T-helper 2 cell (primary cell): Measurements from ENCODE around the gene VSTM4.

ENCODE experiments used
- DNase-seq, 5 experiments: peaks; one replicate each; pipeline versions ENCODE4 v3.0.0 to v3.0.0-alpha.2; 2012 to 2022

Gene VSTM4

DNA sequence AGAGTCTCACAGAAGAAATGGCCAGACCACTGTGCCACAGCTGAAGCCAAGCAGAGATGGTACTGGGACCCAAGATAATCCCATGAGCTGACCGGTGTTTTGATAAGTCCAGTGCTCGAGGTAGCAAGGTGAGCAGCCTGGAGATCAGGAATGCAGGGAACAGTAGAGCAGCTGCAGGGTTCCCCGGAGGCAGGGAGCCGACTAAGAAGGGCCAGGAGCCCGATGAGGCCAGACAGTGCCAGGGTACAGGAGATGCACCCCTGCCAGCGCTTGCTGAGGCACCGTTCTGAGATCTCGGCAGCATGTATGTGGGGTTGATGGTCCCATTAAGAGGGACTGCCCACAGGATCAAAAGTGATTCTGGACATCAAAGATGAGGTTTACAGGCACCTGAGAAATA lies 47.1 kb downstream of the VSTM4 start:
- no peak for DNase-seq

DNA sequence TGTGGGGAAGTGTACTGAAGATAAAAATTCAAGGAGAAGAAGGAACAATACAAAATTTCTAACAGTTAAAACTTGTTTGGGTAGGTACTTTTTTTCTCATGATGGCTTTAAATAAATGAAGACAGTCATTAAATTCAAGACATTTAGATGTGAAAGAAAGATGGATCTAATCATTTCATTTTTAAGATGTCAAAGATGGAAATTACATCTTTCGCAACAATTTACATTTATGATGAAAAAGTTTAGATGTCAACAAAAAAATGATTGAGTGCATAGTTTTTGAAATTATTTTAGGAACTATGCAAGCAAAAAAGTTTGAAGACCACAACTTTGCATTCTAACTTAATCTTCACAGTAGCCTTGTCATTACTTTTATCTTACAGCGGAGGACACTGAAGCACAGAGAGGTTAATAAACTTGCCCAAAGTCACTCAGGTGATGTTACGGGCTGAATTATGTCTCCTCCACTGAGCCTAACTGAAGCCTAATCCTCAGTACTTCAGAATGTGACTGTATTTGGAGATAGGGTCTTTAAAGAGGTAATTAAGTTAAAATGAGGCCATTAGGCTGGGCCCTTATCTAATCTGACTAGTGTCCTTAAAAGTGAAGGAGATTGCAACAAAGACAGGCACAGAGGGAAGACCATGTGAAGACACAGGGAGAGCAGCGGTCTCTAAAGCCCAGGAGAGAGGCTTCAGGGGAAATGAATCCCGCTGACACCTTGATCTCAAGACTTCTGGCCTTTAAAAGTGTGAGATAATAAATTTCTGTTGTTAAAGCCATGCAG lies 48.2 kb downstream of the VSTM4 start:
- DNase-seq, result no peak

DNA sequence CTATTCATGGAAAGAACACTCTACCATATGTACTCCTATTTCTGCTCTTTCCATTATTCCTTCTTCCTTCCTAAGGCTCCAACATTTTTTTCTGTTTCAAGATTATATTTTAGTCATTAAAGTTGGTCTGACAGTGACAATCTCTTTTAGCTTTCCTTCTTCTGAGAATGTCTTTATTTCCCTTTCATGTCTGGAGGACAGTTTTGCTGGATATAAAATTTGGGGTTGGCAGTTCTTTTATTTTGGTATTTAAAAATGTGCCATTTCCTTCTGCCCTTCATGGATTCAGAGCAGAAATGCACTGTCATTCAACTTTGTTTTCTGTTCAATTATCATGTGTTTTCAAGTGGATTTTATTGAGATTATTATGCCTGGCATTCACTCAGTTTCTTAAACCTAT lies 53.1 kb downstream of the VSTM4 start:
- no peak for DNase-seq

DNA sequence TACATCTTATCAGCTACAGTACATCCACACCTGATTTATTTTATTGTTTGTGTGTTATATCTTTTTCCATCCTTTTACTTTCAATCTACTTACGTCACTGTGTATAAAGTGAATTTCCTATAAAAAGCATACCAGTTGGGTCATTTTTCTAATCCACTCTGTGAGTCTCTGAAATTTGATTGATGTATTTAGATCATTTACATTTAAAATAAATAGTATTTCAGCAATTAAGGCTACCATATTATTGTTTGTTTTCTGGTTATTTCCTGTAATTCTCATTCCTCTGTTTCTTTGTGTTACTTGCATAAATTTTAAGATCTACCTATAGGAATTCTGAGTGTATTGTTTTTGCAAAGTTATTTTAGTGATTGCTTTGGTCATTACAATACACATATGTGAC lies 53.7 kb downstream of the VSTM4 start:
- DNase-seq, result no peak

DNA sequence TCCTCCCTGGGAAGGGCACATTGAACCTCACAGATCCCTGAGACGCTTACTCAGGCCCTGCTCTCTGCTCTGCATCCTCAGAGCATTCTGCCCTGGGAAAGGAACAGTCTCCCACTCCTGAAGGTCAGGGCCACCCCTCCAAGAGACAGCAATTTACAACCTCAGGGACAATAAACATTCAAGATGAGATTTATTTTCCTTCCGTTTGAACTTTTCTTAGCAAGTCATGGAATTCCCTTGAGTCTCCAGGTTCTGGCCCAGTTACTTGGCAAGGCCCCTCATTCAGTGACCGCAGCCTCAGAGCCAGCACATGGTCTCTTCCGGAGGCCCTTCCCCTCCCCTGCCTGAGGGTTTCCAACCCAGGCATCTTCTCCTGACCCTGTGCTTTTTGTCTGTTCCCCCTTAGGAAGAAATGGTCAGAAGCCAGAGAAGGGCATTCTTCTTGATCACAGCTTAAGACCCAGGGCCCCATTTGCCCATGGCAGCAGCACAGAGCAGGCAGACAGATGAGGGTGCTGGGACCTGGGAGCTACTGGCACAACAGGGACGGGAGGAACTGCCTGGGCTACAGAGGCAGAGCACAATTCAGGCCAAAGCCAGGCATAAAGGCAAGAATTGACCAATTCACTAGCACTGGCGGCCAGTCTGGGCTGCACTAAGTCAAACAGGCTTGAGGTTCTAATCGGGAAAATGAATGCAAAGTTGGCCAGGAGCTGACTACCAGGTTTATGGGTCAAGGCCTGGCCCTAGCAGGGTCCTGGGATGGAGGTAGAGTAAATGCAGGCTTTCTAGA lies 56.7 kb downstream of the VSTM4 start:
- DNase-seq, result no peak

DNA sequence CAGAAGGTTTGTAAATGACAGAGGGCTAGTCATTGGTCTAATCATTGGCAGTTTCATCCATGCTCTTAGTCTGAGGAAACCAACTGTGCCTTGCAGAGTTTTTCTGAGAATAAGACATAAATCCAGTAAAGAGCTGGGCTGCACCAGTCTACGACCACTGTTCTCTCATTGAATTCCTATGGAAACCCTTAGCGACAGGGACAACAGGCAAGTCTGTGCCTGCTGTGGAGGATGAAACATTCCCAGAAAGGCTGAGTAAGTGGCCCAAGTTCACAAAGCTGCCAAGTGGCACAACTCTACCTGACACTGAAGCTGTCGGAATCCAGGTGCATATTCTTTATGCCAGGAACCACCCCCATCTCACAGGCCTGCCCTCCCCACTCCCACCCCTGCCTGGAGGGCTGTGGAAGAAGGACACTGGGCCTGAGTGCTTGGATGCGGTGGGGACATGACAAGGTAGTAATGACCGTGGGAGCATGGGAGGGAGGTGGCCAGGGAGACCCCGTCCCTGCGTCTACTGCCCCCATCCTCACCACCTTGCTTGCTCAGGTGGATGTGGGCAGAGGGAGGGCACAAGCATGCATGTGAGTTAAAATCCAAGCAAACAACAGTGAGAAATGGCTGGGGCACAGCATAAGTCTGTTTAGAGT lies 58.0 kb downstream of the VSTM4 start:
- DNase-seq, result no peak

DNA sequence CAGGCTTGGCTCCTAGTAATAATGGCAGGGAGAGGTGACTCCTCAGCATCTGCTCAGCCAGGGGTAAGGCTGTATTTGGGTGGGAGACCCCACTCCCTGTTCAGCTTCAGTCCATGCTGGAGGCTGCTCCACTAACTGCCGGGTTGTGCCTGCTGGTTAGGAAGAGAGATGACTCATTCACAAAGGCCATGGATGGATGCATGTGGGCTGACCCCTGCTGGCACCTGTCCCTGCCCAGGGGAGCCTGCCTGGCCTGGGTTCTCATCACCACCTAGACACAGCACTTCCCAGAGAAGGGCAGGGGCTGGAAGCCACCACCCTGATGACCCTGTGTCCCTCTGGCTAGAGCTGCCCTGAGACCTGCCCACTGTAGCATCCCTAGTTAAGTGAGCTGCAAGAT lies 59.0 kb downstream of the VSTM4 start:
- no peak for DNase-seq

DNA sequence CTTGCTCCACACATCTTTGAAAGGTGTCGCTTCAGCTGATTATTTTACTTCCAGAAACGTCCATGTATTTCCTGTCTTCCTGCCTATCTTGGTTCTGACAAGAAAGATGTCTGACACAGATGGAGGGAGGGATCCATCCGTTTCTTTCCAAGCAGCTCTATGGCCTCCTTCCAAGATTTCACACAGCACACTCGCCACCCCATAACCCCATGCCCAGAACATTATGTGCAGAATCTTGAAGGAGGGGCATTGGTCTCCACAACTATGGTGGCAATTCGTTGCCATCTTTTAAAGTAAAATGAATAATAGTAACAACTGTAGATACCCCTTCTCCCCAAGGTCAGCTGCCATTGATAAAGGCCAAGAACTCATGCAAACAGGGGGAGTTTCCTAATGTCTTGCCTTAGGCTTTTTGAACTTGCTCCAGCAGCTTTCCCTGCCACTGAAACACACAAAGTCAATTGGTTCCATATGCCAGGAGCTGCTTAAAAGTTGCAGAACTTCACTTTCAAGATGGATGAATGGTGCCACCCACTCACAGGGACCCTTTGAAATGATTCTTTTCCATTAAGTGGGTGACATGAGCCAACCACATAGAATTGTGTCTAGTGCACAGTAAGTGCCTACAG lies 60.0 kb downstream of the VSTM4 start:
- DNase-seq, result no peak

DNA sequence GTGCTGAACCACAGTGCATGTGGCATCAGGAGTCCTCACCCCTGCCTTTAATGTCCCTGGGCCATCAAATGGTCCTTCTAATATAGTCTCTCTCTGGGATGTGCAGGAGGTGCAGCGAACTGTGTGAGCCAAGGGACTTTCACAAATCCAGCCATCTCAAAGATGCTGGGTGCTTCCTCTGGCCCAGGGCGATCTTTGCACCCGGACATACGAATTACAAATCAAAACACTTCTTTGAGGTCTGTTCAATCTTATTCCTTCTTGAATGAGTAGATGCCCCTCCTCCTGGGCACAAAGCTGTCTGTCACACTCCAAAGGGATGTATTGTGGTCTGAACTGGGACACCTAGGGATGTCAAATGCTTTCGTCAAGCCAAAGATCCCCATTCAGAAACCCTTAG lies 60.6 kb downstream of the VSTM4 start:
- DNase-seq, result no peak

DNA sequence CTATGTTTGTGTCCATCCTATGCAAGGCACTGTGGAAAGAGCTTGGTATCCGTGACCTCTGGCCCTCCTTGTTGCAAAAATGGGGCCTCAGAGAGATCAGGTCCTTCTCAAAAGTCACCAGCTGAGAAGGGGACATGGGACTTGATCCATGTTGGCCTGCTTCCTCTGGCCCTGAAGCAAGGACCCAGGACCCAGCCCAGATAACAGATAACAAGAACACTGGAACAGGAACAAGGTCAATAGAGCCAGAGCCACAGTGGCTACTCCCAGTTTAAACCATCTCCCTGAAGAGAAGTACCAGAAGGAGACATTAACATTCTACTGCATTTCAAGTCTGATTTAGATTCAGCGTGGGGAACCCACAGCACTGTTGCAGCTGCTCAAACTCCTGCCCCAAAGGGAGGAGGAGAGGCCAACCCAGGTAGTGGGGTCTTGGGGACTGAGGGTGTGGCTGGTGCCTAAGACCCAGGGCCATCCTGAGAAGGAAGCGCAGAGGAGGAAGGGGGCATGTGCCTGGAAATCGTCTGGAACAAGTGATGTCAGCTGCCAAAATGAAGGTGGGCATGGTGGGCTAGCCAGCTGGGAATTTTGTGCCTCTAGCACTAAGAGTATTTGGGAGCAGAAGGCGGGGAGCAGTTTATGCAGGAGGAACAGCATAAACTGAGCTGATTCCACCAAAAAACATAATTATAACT lies 61.2 kb downstream of the VSTM4 start:
- no peak for DNase-seq

DNA sequence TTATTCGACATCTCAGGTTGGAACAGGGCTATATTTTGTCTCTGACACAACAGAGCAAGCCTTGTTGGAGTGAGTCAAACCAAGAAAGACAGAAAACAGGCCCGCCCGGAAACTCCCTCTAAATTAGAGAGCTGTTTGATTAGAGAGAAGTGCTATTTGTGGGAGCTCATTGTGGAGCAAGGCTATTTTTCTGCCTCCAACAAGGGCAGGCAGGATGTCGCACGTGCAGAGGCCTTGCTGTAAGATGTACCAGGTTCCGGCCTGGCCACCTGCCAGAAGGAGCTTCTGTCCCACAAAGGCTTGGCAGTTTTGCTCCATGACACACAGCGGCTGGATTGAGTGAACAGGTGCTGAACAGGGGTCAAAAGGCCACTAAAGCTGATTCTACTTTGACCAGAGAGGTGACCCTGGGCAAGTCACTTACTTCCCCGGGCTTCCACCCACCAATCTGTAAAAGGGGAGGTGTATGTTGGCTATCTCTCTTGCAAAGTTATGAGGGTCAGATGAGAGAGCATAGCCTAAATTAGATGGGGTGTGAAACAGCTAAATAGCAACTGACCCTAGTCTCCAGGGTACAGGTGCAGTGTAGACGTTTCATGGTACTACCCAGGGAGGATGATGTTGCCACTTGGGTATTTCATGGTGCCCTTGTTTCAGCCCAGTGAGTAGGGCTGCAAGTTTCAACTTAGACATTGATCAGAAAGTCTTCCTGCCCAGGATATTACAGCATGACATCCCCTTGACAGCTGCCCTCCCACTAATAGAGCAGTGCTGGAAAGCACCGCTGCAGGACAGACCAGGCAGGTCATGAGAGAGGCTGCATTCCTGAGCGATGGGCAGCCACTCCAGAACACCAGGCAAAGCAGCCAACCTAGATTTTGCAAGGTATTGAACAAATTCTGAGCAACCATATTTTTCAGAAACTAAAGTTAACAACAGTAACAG lies 62.0 kb downstream of the VSTM4 start:
- DNase-seq, result peak in 1 of 5 experiments; percentile 77

DNA sequence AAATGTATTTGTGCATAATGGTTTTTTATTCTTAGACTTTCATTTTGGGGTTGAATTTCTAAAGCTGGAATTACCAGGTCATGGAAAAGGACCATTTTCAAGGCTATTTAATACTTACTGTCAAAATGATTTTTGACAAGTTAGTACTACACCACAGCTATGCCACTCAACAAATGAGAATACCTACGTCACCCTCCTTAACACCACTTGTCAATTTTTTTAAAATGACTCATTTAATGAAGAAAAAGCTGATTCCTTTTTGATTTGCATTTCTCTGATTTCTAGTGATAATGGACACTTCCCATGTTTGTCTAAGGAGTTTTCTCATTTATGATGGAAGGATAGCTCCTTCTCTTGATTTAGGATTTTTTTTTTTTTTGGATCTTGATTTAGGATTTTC lies 63.3 kb downstream of the VSTM4 start:
- DNase-seq, result peak in 1 of 5 experiments; percentile 34

DNA sequence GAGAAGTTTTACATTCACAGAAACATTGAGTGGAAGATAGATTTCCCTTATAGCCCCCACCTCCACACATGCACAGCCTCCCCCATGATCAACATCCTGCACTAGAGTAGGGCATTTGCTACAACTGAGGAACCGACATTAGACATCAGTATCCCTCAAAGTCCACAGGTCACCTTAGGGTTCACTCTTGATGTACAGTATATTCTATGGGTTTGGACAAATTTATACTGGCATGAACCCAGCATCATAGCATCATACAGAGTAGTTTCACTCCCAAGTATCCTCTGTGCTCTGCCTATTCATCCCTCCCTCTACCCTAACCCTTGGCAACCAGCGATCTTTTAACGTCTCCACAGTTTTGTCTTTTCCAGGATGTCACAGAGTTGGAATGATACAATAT lies 64.4 kb downstream of the VSTM4 start:
- no peak for DNase-seq

DNA sequence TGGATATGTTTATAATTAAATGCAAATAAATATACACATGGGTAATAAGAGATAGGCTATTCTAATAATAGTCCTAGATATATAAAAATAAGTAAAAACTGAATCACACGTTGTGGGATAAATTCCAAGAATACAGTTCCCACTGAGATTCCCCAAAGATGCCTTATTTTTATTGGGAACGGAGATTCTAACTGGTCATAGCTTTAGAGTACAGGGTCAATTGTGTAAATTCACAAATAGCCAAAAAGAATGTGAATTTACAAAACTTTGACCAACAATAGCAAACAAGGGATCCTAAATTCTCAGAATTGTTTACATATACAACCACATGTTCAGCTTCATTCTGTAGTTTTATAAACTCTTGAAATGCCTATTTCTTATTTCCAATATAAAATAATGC lies 65.0 kb downstream of the VSTM4 start:
- no peak for DNase-seq

DNA sequence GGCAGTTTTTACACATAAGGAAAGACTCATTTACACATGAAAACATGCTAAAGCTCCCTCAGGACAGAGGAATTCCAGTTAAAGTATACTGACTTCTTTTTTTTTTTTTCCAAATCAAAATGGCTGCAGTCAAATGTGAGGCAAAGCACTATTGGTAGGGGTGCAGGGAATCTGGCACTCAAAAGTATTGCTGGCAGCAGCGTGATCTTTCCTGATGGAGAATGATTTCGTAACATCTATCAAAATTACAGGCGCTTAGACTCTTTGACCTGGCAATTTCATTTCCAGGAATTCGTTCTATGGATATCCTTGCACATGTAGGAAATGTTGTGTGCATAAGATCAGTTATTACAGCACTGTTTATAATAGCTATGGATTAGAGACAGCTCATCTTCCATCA lies 65.7 kb downstream of the VSTM4 start:
- DNase-seq, result no peak

DNA sequence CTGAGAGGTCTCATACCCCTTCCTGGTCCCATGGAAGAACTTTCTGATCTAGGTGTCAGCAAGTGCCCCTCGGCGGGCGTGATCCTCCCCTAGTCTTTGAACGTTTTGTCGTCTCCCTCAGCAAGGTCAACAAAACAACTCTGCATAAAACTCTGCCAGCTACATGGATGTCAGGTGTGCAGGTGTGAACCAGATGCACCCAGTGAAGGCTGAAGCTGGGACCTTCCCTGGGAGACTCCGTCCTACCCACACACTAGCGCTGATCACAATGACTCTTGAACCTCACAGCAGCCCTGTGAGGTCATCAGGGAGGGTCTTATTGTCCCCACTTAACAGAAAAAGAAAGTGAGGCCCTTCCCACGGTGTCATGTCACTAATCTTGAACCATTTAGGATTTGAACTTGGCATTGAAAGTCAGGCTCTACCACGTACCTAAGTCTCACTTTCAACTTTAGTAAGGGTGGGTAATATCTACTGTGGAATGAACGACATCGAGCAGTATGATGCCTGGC lies 68.1 kb downstream of the VSTM4 start:
- DNase-seq, result no peak

DNA sequence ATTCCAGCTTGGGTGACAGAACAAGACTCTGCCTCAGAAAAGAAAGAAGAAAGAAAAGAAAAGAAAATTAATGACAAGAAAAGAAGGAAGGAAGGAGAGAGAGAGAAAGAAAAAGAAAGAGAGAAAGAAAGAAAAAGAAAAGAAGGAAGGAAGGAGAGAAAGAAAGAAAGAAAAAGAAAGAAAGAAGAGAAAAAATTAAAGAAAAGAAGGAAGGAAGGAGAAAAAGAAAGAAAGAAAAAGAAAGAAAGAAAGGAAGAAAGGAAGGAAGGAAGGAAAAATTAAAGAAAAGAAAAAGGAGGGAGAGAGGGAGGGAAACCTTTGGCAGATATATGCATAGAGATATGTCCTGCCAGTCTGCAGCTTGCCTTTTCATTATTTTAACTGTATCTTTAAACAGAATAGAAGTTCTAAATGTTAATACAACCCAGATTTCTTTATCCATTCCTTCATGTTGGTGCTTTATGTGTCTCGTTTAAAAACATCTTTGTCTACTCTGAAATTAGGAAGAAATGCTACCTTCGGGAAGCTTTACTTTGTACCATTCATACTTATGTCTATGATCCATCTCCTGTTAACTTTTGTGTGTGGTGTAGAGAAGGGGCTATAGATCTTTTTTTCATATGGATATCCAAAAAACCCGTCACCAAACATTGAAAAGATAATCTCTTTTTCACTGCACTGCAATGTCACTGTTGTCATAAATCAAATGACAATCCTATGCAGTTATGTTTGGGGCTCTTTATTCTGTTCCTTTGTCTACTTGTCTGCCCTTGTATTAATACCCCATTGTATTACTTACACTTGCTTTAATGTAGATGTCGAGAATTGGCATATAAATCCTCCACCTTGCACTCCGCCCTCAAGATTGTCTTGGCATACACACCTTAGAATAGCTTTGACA lies 70.8 kb downstream of the VSTM4 start:
- DNase-seq, result no peak

DNA sequence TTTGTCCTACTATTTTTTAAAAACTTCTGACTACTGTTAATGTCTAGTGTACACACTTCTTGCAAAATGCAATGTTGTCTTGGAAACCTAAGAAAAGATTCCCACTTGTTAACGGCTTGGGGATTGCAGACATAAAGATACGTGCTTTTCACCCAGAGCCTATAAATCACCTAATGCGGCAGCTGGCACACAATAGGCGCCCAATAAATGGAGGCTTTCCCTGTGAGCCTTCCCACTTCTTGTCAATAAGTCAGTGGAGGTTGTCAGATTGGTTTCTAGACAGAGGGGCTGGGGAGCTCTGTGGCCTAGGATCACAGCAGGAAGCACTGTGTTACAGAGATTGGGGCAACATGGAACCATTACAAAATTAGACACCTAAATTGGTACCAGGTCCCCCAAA lies 74.7 kb downstream of the VSTM4 start:
- DNase-seq, result no peak

DNA sequence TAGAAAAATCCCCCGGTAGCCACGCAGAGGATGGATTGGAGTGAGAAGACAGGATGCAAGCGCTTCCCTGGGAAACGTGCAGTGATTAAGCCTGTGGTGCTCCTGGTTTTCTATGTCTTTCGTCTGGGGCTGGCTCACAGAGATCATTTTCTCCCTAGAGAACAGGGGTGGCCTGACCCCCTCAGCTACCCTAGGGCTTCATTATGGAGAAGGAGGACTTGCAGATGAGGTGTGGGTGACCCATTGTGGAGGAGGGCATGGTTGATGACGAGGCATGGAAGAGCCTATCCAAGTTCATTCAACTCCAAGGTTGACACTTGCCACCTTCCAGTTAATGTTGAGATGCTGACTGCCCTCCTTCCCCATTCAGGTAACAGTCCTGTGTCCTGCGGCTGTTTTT lies 75.9 kb downstream of the VSTM4 start:
- DNase-seq, result no peak

DNA sequence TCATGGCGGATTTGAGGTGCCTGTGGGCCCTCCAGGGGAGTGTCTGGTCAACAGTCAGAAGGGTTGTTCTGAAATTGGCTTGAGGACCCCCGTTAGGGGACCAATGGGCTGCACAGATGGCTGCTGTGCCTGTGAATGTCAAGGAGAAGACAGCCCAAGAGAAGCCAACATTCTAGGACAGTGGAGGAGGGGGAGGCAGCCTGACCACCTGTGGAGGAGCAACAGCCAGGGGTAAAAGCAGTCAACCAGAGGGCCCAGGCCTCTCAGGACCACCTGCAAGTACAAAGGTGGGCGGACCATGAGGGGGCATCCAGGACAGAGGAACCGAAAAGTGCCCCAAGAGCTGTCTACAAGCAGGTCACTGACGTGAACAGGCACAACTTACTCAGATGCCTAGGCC lies 76.6 kb downstream of the VSTM4 start:
- no peak for DNase-seq
